ENCODE data around the gene C3orf22.

Gene C3orf22

GRCh38 chr3:126556637-126557414, 1.9 kb downstream of the C3orf22 start:
- DNase-seq, result no peak

GRCh38 chr3:126555795-126556636, 2.7 kb downstream of the C3orf22 start:
- no peak for DNase-seq

- no peak for DNase-seq
Measured at GRCh38 chr3:126554560-126555525, 3.9 kb downstream of the C3orf22 start.

- DNase-seq, result no peak
Measured at GRCh38 chr3:126553284-126554084, 5.2 kb downstream of the C3orf22 start.

- no peak for DNase-seq
Measured at GRCh38 chr3:126552688-126553283, 5.9 kb downstream of the C3orf22 start.

GRCh38 chr3:126551839-126552687, 6.7 kb downstream of the C3orf22 start:
- DNase-seq, result no peak

GRCh38 chr3:126551121-126551838, 7.5 kb downstream of the C3orf22 start:
- no peak for DNase-seq

GRCh38 chr3:126550488-126551051, 8.2 kb downstream of the C3orf22 start:
- DNase-seq, result no peak

- no peak for DNase-seq
Measured at GRCh38 chr3:126549861-126550487, 8.8 kb downstream of the C3orf22 start.

GRCh38 chr3:126548556-126549466, 9.9 kb downstream of the C3orf22 start:
- no peak for DNase-seq

GRCh38 chr3:126547721-126548120, 11.0 kb downstream of the C3orf22 start:
- no peak for DNase-seq

GRCh38 chr3:126546549-126547239, 12.0 kb downstream of the C3orf22 start:
- DNase-seq, result no peak

GRCh38 chr3:126546013-126546412, 12.7 kb downstream of the C3orf22 start:
- no peak for DNase-seq

GRCh38 chr3:126545544-126545943, 13.2 kb downstream of the C3orf22 start:
- DNase-seq, result no peak

GRCh38 chr3:126544596-126545281, 14.0 kb downstream of the C3orf22 start:
- DNase-seq, result no peak

- no peak for DNase-seq
Measured at GRCh38 chr3:126543457-126544061, 15.2 kb downstream of the C3orf22 start.
